HepG2 (cell line): ENCODE results near the gene PTPRC. TPM values are rescaled to one million over a fixed set of nuclear protein-coding genes. Genes with fewer than 3 reads are reported as not detected.

Source experiments
- ATAC-seq: fragments of 200-7000 bp; cut with Tn5 transposase; 3 replicates; pipeline ENCODE4 v1.9.1; 2020; ENCODE audit warnings: mild to moderate bottlenecking, moderate library complexity
- BruUV-seq: library from RNA; stranded (reverse); fragments of 400-500 nt; replicated peaks from 2 replicates; lab custom pipeline; 2021; lab: Mats Ljungman, UMichigan
- CTCF ChIA-PET: fragments of 300-600 bp; formaldehyde crosslinking; extraction: SDS; loops from one replicate; lab custom pipeline; 2021; ENCODE audit warnings: low total read pairs, inconsistent platforms, low intra/inter-chr PET ratio; lab: Yijun Ruan, JAX
- POLR2A ChIA-PET: fragments of 350-600 bp; sonication (Branson Sonifier 250); formaldehyde crosslinking; loops from one replicate; lab custom pipeline; 2020; ENCODE audit warnings: antibody characterized with exemption, inconsistent platforms; lab: Yijun Ruan, JAX
- DNase-seq: peaks from one replicate; pipeline ENCODE4 v3.0.0-alpha.2; 2015; ENCODE audit warnings: low spot score
- FAIRE-seq: peaks from 3 replicates; lab custom pipeline; 2011; peaks lifted over from hg19 to GRCh38; lab: Jason Lieb, UNC
- H2AFZ ChIP-seq: one replicate; pipeline ENCODE4 v1.6.1; 2011; ENCODE audit warnings: low read length, inconsistent platforms
- H3K27ac ChIP-seq: fragments of 300-600 bp; 3 replicates; pipeline ENCODE4 v1.8.0; 2011; ENCODE audit warnings: mixed run types, mild to moderate bottlenecking, mixed read lengths, low read length, inconsistent platforms; ENCODE audit not compliant: insufficient read depth; ENCODE audit errors: extremely low read length
- H3K27me3 ChIP-seq, 2 experiments: fragments of 200-600 bp in 1 of 2; 2 replicates in 1 of 2; 3 replicates in 1 of 2; pipeline versions ENCODE4 v1.6.0 to v1.8.0; 2011; ENCODE audit warnings: low read length in 2 of 2, mild to moderate bottlenecking in 2 of 2, moderate library complexity in 2 of 2, inconsistent platforms in 1 of 2; ENCODE audit not compliant: insufficient read depth in 2 of 2, control insufficient read depth in 1 of 2
- H3K36me3 ChIP-seq, 2 experiments: fragments of 200-600 bp in 1 of 2; replicated peaks in 1 of 2; 2 replicates in 1 of 2; 3 replicates in 1 of 2; pipeline versions ENCODE4 v1.5.1 to v1.8.0; 2011; ENCODE audit warnings: low read length in 2 of 2, inconsistent platforms in 1 of 2; ENCODE audit not compliant: insufficient read depth in 2 of 2, control insufficient read depth in 1 of 2
- H3K4me1 ChIP-seq: 2 replicates; pipeline ENCODE4 v1.5.1; 2012; ENCODE audit warnings: low read length, inconsistent platforms; ENCODE audit not compliant: insufficient read depth
- H3K4me2 ChIP-seq: 2 replicates; pipeline ENCODE4 v1.6.0; 2011; ENCODE audit warnings: low read depth, low read length, inconsistent platforms
- H3K4me3 ChIP-seq, 3 experiments: fragments of 200-600 bp in 1 of 3; sonication (generic), shearing (Covaris generic) in 1 of 3; replicated peaks in 1 of 3; 2 replicates each; pipeline ENCODE4 v1.5.1; 2011 to 2016; ENCODE audit warnings: low read length in 3 of 3, inconsistent platforms in 2 of 3, low read depth in 2 of 3, mild to moderate bottlenecking in 2 of 3, control low read depth in 1 of 3, mixed read lengths in 1 of 3; ENCODE audit not compliant: insufficient read depth in 1 of 3
- H3K79me2 ChIP-seq: one replicate; pipeline ENCODE4 v1.6.1; 2011; ENCODE audit warnings: low read length, inconsistent platforms; ENCODE audit not compliant: insufficient read depth
- H3K9ac ChIP-seq: 2 replicates; pipeline ENCODE4 v1.6.0; 2011; ENCODE audit warnings: mild to moderate bottlenecking, low read depth, low read length, inconsistent platforms; ENCODE audit not compliant: insufficient read depth
- H3K9me3 ChIP-seq: 2 replicates; pipeline ENCODE4 v1.5.1; 2012; ENCODE audit warnings: mild to moderate bottlenecking, low read length
- H4K20me1 ChIP-seq: 2 replicates; pipeline ENCODE4 v1.6.0; 2011; ENCODE audit warnings: inconsistent platforms, mild to moderate bottlenecking, low read length, moderate library complexity; ENCODE audit not compliant: insufficient read depth
- POLR2G ChIP-seq: fragments of 200-400 bp; formaldehyde crosslinking; IDR thresholded peaks from 2 replicates; pipeline ENCODE4 v1.6.1; 2018; ENCODE audit warnings: mild to moderate bottlenecking, low read depth, low read length, moderate library complexity
- RBAK ChIP-seq: sonication (generic); formaldehyde crosslinking; IDR thresholded peaks from 2 replicates; pipeline ENCODE4 v1.5.1; 2020; ENCODE audit warnings: mild to moderate bottlenecking, missing genetic modification reagents
- SMAD9 ChIP-seq: sonication (generic); formaldehyde crosslinking; IDR thresholded peaks from 2 replicates; pipeline ENCODE4 v1.5.1; 2020; ENCODE audit warnings: mild to moderate bottlenecking, missing genetic modification reagents
- SMARCC2 ChIP-seq: fragments of 450-650 bp; IDR thresholded peaks from 2 replicates; pipeline ENCODE4 v1.6.1; 2017; ENCODE audit warnings: antibody characterized with exemption, mild to moderate bottlenecking
- SYNCRIP ChIP-seq: fragments of 200-400 bp; formaldehyde crosslinking; IDR thresholded peaks from 2 replicates; pipeline ENCODE4 v1.6.1; 2018; ENCODE audit warnings: mild to moderate bottlenecking, low read depth, low read length; ENCODE audit not compliant: insufficient read depth
- TRIM22 ChIP-seq: fragments of 450-650 bp; IDR thresholded peaks from 2 replicates; pipeline ENCODE4 v1.6.1; 2017
- XBP1 ChIP-seq: sonication (generic); formaldehyde crosslinking; IDR thresholded peaks from 2 replicates; pipeline ENCODE4 v1.5.0; 2020; ENCODE audit warnings: missing genetic modification reagents
- XRCC5 ChIP-seq: fragments of 200-400 bp; formaldehyde crosslinking; optimal IDR thresholded peaks from 2 replicates; pipeline ENCODE3; 2017; ENCODE audit warnings: mild to moderate bottlenecking, low read length
- ZBTB4 ChIP-seq: sonication (generic); formaldehyde crosslinking; IDR thresholded peaks from 2 replicates; pipeline ENCODE4 v1.4.0; 2020; ENCODE audit warnings: missing genetic modification reagents, mild to moderate bottlenecking, borderline replicate concordance
- ZNF775 ChIP-seq: sonication (generic); formaldehyde crosslinking; IDR thresholded peaks from 2 replicates; pipeline ENCODE4 v1.4.0; 2020; ENCODE audit warnings: missing genetic modification reagents, mild to moderate bottlenecking, moderate library complexity, borderline replicate concordance
- WGBS: methylation state at CpG from one replicate; pipeline ENCODE4 v1.1.6; 2017; ENCODE audit warnings: low lambda C conversion rate; 5-methylcytosine and 5-hydroxymethylcytosine counted together
- in situ Hi-C: cut with HindIII; loops from 2 replicates; pipeline ENCODE4 v1.10.0; 2017; ENCODE audit warnings: low pct_unique_long_range_greater_than_20kb; ENCODE audit not compliant: extremely low pct_ligation_motif_present
- intact Hi-C: fragments of 100-400 bp; cut with micrococcal nuclease; formaldehyde crosslinking; loops from one replicate; pipeline ENCODE4 v1.10.0; 2022; ENCODE audit not compliant: unreplicated experiment
- polyA plus RNA-seq, 8 experiments: library from polyadenylated mRNA; depleted of rRNA in 3 of 8; stranded (reverse) in 7 of 8; unstranded in 1 of 8; fragments of >200 nt; fragmentation: Illumina TruSeq in 4 of 8; extraction: Trizol in 4 of 8; gene quantifications; 2 replicates each; pipeline versions ENCODE4 v1.2.1 to v1.2.3, GENCODE V29; 2011 to 2016; ENCODE audit warnings: low read depth in 4 of 8, missing spikeins in 1 of 8, mixed read lengths in 1 of 8; ENCODE audit not compliant: insufficient read depth in 1 of 8
- total RNA-seq, 5 experiments: library from RNA; depleted of rRNA; stranded (reverse); fragments of >200 nt; fragmentation: Illumina TruSeq; extraction: Trizol; gene quantifications; 2 replicates each; pipeline ENCODE4 v1.2.3, GENCODE V29; 2016; ENCODE audit warnings: low read depth in 1 of 5

Gene PTPRC
- total and polyA plus RNA-seq, 2 of the 13 experiments (the other 11 are each of a cell fraction or from before 2014, with no cell fraction given) = not detected

- H3K4me2 ChIP-seq = no peak overlapping the region
- intact Hi-C loops = no loop called here
- H3K27ac ChIP-seq = no peak overlapping the region
- H3K27me3 ChIP-seq = no peaks in the 10 kb centered on the region
- ChIA-PET CTCF (no interaction called here), POLR2A (no interaction called here)
- H3K4me1 ChIP-seq = no peaks in the 10 kb centered on the region
- H2AFZ ChIP-seq = no peak overlapping the region
- H3K79me2 ChIP-seq = no peaks in the 10 kb centered on the region
- FAIRE-seq = no peak
- TF ChIP-seq XRCC5 = no peak
- TF ChIP-seq ZBTB4 = no peak
- TF ChIP-seq SYNCRIP = no peak
- TF ChIP-seq TRIM22 = no peak
- TF ChIP-seq RBAK (CRISPR knock-in tag) = no peak
- TF ChIP-seq POLR2G = no peak
- TF ChIP-seq SMARCC2 = no peak
- no peak for TF ChIP-seq ZNF775 (CRISPR knock-in tag)
- TF ChIP-seq XBP1 = no peak
- no peak for TF ChIP-seq SMAD9 (CRISPR knock-in tag)
- no peak overlapping the region for H3K4me3 ChIP-seq
- H4K20me1 ChIP-seq = no peaks in the 10 kb centered on the region
- H3K9ac ChIP-seq = no peak overlapping the region
- BruUV-seq = no TSS peak
- ATAC-seq = no peak
- H3K36me3 ChIP-seq = no peaks in the 10 kb centered on the region
- H3K9me3 ChIP-seq = no peaks in the 10 kb centered on the region
- in situ Hi-C loops = loop anchor here (25.0 kb wide), 1 partner anchor 604 kb away; no protein-coding TSS in a partner anchor
- WGBS = 0% methylated on average over 1 of the region's 1 CpG
- no peak for DNase-seq
Observed at GRCh38 chr1:198691063-198691462, 52.2 kb downstream of the PTPRC start.
